Measurements from ENCODE around the gene TMEM220. TPM values are rescaled to one million over a fixed set of nuclear protein-coding genes. Genes with fewer than 3 reads are reported as not detected.

TMEM220 gene
- polyA plus RNA-seq, 1 of the 3 experiments (the other 2 are of a cell fraction) = 2.7 TPM

DNA sequence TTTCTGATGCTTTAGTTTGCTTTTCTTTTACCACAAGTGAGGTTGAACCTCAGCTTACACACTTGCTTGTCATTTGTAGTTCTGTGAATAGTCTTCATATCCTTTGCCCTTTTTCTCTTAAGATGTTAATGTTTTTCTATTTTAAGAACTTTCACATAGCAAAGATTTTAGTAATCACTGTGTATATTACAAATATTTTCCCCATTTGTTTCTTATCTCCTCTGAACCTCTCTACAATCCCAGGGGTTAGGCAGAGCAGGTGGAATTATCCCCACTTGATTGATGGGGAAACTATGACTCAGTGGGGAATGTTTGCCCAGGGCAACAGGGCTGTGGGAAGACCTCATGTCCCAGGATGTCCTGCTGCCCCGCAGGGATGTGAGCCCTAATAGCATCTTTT, 61.0 kb downstream of the TMEM220 start:
- no peaks in the 10 kb centered on the region for H3F3A ChIP-seq (replicated peaks; ENCODE audit: insufficient read depth)
- H3K36me3 ChIP-seq (replicated peaks in 1 of 2; ENCODE audit: control insufficient read depth in 1 of 2, insufficient read depth in 2 of 2, low read length in 1 of 2) = no peaks in the 10 kb centered on the region
- POLR2A ChIA-PET = no interaction called here
- H3K27me3 ChIP-seq (ENCODE audit: insufficient read depth) = no peaks in the 10 kb centered on the region
- no peaks in the 10 kb centered on the region for H3K9me3 ChIP-seq
- H2AFZ ChIP-seq (ENCODE audit: low read depth) = no peak overlapping the region
- CTCF ChIA-PET = interaction anchor here (3.0 kb wide), 1 partner anchor 22 kb away, joined by 11 read pairs; no protein-coding TSS in a partner anchor
- no peaks in the 10 kb centered on the region for H4K20me1 ChIP-seq (ENCODE audit: insufficient read depth)
- no peak for DNase-seq
- peak; percentile 48; the same call in 1 of the 2 replicates for TF ChIP-seq FOSL2 (IDR thresholded peaks at IDR 0.05; ENCODE audit: borderline replicate concordance, low read depth)
- TF ChIP-seq, protein P1, sequence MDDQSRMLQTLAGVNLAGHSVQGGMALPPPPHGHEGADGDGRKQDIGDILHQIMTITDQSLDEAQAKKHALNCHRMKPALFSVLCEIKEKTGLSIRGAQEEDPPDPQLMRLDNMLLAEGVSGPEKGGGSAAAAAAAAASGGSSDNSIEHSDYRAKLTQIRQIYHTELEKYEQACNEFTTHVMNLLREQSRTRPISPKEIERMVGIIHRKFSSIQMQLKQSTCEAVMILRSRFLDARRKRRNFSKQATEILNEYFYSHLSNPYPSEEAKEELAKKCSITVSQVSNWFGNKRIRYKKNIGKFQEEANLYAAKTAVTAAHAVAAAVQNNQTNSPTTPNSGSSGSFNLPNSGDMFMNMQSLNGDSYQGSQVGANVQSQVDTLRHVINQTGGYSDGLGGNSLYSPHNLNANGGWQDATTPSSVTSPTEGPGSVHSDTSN (IDR thresholded peaks at IDR 0.05) = peak; percentile 79
- TF ChIP-seq, protein P2, sequence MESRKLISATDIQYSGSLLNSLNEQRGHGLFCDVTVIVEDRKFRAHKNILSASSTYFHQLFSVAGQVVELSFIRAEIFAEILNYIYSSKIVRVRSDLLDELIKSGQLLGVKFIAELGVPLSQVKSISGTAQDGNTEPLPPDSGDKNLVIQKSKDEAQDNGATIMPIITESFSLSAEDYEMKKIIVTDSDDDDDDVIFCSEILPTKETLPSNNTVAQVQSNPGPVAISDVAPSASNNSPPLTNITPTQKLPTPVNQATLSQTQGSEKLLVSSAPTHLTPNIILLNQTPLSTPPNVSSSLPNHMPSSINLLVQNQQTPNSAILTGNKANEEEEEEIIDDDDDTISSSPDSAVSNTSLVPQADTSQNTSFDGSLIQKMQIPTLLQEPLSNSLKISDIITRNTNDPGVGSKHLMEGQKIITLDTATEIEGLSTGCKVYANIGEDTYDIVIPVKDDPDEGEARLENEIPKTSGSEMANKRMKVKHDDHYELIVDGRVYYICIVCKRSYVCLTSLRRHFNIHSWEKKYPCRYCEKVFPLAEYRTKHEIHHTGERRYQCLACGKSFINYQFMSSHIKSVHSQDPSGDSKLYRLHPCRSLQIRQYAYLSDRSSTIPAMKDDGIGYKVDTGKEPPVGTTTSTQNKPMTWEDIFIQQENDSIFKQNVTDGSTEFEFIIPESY (IDR thresholded peaks at IDR 0.05; ENCODE audit: borderline replicate concordance, low read depth) = no peak
- no peak for TF ChIP-seq RAD21 (IDR thresholded peaks at IDR 0.05; ENCODE audit: low read length)
- peak; percentile 57 for TF ChIP-seq JUND (IDR thresholded peaks at IDR 0.05)
- no peak for TF ChIP-seq FOXJ3 (CRISPR knock-in tag; IDR thresholded peaks at IDR 0.05)
- no peak for TF ChIP-seq YY1 (IDR thresholded peaks at IDR 0.05; ENCODE audit: low read depth)
- peak in 1 of 2 experiments; percentile 31; a peak in 1 of 4 replicates for TF ChIP-seq EP300 (IDR thresholded peaks at IDR 0.05; ENCODE audit: borderline replicate concordance in 1 of 2, low read depth in 1 of 2, low read length in 1 of 2)
- 0 out of 2 replicates have a peak, but pooled peaks have one; percentile 17 for TF ChIP-seq RXRA (IDR thresholded peaks at IDR 0.05; ENCODE audit: borderline replicate concordance, low read depth)
- TF ChIP-seq TCF12 (IDR thresholded peaks at IDR 0.05) = peak; percentile 40
- no peak for TF ChIP-seq POLR2AphosphoS5 (IDR thresholded peaks at IDR 0.05; ENCODE audit: low read depth, low read length)
- TF ChIP-seq, protein P3, sequence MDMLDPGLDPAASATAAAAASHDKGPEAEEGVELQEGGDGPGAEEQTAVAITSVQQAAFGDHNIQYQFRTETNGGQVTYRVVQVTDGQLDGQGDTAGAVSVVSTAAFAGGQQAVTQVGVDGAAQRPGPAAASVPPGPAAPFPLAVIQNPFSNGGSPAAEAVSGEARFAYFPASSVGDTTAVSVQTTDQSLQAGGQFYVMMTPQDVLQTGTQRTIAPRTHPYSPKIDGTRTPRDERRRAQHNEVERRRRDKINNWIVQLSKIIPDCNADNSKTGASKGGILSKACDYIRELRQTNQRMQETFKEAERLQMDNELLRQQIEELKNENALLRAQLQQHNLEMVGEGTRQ (IDR thresholded peaks at IDR 0.05; ENCODE audit: borderline replicate concordance, low read depth, low read length) = no peak
- 0 out of 2 replicates have a peak, but pooled peaks have one; percentile 44 for TF ChIP-seq MEF2A (IDR thresholded peaks at IDR 0.05; ENCODE audit: borderline replicate concordance, low read depth)
- TF ChIP-seq RCOR1 (IDR thresholded peaks at IDR 0.05; ENCODE audit: low read length) = no peak
- TF ChIP-seq, protein P4, sequence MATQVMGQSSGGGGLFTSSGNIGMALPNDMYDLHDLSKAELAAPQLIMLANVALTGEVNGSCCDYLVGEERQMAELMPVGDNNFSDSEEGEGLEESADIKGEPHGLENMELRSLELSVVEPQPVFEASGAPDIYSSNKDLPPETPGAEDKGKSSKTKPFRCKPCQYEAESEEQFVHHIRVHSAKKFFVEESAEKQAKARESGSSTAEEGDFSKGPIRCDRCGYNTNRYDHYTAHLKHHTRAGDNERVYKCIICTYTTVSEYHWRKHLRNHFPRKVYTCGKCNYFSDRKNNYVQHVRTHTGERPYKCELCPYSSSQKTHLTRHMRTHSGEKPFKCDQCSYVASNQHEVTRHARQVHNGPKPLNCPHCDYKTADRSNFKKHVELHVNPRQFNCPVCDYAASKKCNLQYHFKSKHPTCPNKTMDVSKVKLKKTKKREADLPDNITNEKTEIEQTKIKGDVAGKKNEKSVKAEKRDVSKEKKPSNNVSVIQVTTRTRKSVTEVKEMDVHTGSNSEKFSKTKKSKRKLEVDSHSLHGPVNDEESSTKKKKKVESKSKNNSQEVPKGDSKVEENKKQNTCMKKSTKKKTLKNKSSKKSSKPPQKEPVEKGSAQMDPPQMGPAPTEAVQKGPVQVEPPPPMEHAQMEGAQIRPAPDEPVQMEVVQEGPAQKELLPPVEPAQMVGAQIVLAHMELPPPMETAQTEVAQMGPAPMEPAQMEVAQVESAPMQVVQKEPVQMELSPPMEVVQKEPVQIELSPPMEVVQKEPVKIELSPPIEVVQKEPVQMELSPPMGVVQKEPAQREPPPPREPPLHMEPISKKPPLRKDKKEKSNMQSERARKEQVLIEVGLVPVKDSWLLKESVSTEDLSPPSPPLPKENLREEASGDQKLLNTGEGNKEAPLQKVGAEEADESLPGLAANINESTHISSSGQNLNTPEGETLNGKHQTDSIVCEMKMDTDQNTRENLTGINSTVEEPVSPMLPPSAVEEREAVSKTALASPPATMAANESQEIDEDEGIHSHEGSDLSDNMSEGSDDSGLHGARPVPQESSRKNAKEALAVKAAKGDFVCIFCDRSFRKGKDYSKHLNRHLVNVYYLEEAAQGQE (IDR thresholded peaks at IDR 0.05; ENCODE audit: low read depth, low read length) = no peak
- TF ChIP-seq TEAD4 (IDR thresholded peaks at IDR 0.05; ENCODE audit: borderline replicate concordance, insufficient read depth) = no peak
- TF ChIP-seq NRF1 (IDR thresholded peaks at IDR 0.05; ENCODE audit: low read depth, low read length) = no peak
- TF ChIP-seq ELF1 (IDR thresholded peaks at IDR 0.05) = no peak
- 0 out of 2 replicates have a peak overlapping the region, but pooled peaks have one; percentile 8 for H3K9ac ChIP-seq
- no peaks in the 10 kb centered on the region for H3K4me1 ChIP-seq (ENCODE audit: control insufficient read depth in 1 of 2, insufficient read depth in 2 of 2, low read depth in 1 of 2, low read length in 1 of 2)
- no peak overlapping the region; the same call in 1 of the 2 replicates for H3K4me2 ChIP-seq
- H3K9me2 ChIP-seq = no peaks in the 10 kb centered on the region
- no peaks in the 10 kb centered on the region for H3K79me2 ChIP-seq (ENCODE audit: insufficient read depth)
- H3K27ac ChIP-seq (ENCODE audit: low read depth in 2 of 2, low read length in 1 of 2) = peak overlapping the region in 1 of 2 experiments; percentile 32; a peak in 2 of 4 replicates
- WGBS (ENCODE audit: low lambda C conversion rate) = 80% methylated on average over 1 of the region's 1 CpG
- H3K4me3 ChIP-seq (ENCODE audit: low read depth in 2 of 2, low read length in 1 of 2) = no peak overlapping the region

Measured in SK-N-SH (cell line).